Calu3 (cell line): Measurements from ENCODE around the gene ZNF611. TPM values are rescaled to one million over a fixed set of nuclear protein-coding genes. Genes with fewer than 3 reads are reported as not detected.
"Not testable (repeated sequence)": the region's sequence is repeated elsewhere in the genome, so short reads cannot be mapped to it uniquely, and the experiment has no call there.

Experiments used
- BruUV-seq: library from RNA; stranded (reverse); fragments of 400-500 nt; replicated peaks from 2 replicates; lab custom pipeline; 2021; lab: Mats Ljungman, UMichigan
- CTCF ChIA-PET: fragments of 300-600 bp; sonication (Branson Sonifier 250); formaldehyde crosslinking; loops from one replicate; lab custom pipeline; 2022; ENCODE audit warnings: antibody characterized with exemption; lab: Charles Lee
- DNase-seq: peaks from one replicate; pipeline ENCODE4 v3.0.0; 2022
- H3K27ac Mint-ChIP-seq: one replicate; pipeline ENCODE4 v1.8.0; 2022; ENCODE audit warnings: mixed read lengths; ENCODE audit not compliant: unreplicated experiment
- H3K27me3 Mint-ChIP-seq: one replicate; pipeline ENCODE4 v1.8.0; 2022; ENCODE audit warnings: mixed read lengths; ENCODE audit not compliant: unreplicated experiment
- H3K36me3 Mint-ChIP-seq: one replicate; pipeline ENCODE4 v1.8.0; 2022; ENCODE audit warnings: mild to moderate bottlenecking, moderate library complexity, mixed read lengths; ENCODE audit not compliant: insufficient read depth, unreplicated experiment
- H3K4me1 Mint-ChIP-seq: one replicate; pipeline ENCODE4 v1.8.0; 2022; ENCODE audit warnings: mild to moderate bottlenecking, low read depth, mixed read lengths; ENCODE audit not compliant: unreplicated experiment
- H3K4me3 Mint-ChIP-seq: one replicate; pipeline ENCODE4 v1.8.0; 2022; ENCODE audit warnings: mild to moderate bottlenecking, low read depth, moderate library complexity, mixed read lengths; ENCODE audit not compliant: unreplicated experiment
- H3K9me3 Mint-ChIP-seq: one replicate; pipeline ENCODE4 v1.8.0; 2022; ENCODE audit warnings: low read depth, mixed read lengths; ENCODE audit not compliant: unreplicated experiment
- intact Hi-C: fragments of 100-400 bp; cut with micrococcal nuclease; formaldehyde crosslinking; loops from one replicate; pipeline ENCODE4 v1.10.0; 2022; ENCODE audit not compliant: unreplicated experiment
- total RNA-seq: library from RNA; stranded (reverse); gene quantifications from 2 replicates; pipeline ENCODE4 v1.2.3, GENCODE V29; 2022
- TF ChIP-seq, protein P1 (sequence below): fragments of 200-600 bp; IDR thresholded peaks from one replicate; pipeline ENCODE4 v1.8.0; 2022; ENCODE audit warnings: antibody characterized with exemption; ENCODE audit not compliant: unreplicated experiment

The ZNF611 gene
- total RNA-seq, 1 experiment from 2014 or later = 19.8 TPM

DNA sequence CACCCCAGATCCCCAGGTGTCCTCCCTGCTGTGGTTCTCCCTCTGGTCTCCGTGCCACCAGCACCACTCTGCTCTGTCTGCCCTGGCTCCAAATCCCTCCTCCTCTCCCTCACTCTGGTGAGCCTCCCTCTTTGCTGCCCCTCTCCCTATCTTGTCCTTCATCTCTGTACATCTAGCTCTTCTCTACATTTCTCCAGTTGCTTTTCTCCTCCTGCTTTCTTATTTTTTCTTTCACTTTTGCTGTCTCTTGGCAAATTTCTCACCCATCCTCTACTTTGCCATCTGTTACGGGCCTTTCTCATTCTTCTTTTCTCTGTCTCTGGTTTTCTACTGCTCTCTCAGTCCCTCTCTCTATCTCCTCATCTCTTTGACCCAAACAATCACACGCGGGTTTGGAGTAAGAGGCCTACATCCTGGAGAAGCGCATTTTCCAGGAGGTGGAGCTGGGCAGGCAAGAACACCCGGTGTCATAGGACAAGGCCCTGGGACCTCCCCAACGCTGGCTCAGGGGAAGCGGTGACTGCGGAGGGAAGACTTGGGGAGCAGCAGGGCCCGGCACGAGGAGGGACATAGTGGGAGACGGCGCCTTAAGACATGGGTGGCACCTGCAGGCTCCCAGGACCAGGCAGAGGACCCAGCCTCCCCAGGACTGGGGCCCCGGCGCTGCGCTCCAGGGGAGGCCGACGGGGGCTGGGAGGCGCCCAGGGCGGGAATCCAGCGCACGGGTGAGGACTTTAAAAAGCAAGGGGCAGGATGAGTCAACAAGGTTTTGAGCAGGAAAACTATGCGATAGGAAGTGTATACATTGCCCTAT lies 9.9 kb downstream of the ZNF611 start:
- no peak for DNase-seq
- intact Hi-C loops = no loop called here
- Mint-ChIP-seq H3K27me3 (no peaks in the 10 kb centered on the region), H3K36me3 (peaks cover 11% of the 10 kb centered on the region), H3K27ac (no peak overlapping the region), H3K4me1 (no peaks in the 10 kb centered on the region), H3K9me3 (peaks cover 15% of the 10 kb centered on the region), H3K4me3 (no peak overlapping the region)
- CTCF ChIA-PET = interaction anchor here (0.5 kb wide), 1 partner anchor 212 kb away, joined by 3 read pairs; no protein-coding TSS in a partner anchor
- TF ChIP-seq, protein P1, sequence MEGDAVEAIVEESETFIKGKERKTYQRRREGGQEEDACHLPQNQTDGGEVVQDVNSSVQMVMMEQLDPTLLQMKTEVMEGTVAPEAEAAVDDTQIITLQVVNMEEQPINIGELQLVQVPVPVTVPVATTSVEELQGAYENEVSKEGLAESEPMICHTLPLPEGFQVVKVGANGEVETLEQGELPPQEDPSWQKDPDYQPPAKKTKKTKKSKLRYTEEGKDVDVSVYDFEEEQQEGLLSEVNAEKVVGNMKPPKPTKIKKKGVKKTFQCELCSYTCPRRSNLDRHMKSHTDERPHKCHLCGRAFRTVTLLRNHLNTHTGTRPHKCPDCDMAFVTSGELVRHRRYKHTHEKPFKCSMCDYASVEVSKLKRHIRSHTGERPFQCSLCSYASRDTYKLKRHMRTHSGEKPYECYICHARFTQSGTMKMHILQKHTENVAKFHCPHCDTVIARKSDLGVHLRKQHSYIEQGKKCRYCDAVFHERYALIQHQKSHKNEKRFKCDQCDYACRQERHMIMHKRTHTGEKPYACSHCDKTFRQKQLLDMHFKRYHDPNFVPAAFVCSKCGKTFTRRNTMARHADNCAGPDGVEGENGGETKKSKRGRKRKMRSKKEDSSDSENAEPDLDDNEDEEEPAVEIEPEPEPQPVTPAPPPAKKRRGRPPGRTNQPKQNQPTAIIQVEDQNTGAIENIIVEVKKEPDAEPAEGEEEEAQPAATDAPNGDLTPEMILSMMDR = no peak
- BruUV-seq = no TSS peak

DNA sequence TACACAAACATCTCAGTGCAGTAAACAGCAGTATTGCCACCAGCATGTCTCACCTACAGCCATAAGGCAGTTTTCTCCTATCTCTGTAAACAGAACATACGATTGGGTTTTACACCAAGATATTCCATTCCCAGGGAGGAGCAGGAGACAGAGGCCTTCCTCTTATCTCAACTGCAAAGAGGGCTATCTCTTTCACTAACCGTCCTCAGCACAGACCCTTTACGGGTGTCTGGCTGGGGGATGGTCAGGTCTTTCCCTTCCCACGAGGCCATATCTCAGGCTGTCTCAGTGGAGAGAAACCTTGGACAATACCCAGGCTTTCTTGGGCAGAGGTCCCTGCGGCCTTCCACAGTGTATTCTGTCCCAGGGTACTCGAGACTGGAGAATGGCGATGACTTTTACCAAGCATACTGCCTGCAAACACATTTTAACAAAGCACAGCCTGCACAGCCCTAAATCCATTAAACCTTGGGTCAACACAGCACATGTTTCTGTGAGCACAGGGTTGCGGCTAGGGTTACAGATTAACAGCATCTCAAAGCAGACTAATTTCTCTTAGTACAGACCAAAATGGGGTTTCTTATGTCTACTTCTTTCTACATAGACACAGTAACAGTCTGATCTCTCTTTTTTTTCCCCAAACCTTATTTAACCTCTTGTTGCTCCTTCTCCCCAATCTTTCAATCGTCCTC lies 10.8 kb downstream of the ZNF611 start:
- H3K27ac Mint-ChIP-seq, H3K4me3 Mint-ChIP-seq, CTCF ChIA-PET, H3K4me1 Mint-ChIP-seq, DNase-seq, H3K27me3 Mint-ChIP-seq, BruUV-seq, intact Hi-C loops: not testable (repeated sequence)
- H3K36me3 Mint-ChIP-seq = peaks cover 11% of the 10 kb centered on the region
- H3K9me3 Mint-ChIP-seq = peaks cover 19% of the 10 kb centered on the region

DNA sequence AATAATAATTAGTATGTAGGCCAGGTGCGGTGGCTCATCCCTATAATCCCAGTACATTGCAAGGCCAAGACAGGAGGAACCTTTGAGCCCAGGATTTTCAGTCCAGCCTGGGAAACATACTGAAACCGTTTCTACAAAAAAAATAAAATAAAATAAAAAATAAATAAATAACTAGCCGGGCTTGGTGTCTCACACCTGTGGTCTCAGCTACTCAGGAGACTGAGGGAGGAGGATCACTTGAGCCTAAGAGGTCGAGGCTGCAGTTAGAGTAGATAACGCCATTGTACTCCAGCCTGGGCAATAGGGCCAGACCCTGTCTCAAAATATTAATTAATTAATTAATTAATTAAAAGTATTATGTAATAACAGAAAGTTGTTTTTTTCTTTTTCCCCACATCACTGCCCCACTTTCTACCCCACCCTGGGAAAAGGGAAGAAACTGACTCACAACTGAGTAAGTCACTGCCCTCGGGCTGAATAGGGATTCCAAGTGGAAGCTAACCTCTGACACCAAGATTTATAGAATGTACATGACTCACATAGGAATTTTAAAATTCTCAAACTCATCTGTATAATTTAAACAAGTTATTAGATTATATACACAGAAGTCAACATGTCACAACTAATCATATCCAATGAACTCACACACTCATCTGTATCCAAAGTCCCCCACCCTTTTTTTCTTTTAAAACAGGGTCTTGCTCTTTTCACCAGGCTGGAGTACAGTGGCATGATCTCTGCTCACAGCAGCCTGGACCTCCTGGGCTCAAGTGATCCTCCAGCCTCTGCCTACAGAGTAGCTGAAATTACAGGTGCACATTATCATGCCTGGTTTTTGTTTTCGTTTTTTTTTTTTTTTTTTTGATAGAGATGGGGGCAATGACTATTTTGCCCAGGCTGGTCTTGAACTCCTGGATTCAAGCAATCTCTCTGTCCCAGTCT lies 12.5 kb downstream of the ZNF611 start:
- H3K4me3 Mint-ChIP-seq = no peak overlapping the region
- peaks cover 21% of the 10 kb centered on the region for H3K9me3 Mint-ChIP-seq
- no peaks in the 10 kb centered on the region for H3K27me3 Mint-ChIP-seq
- H3K36me3 Mint-ChIP-seq = peaks cover 14% of the 10 kb centered on the region
- TF ChIP-seq, protein P1 = no peak
- BruUV-seq = no TSS peak
- CTCF ChIA-PET = interaction anchor here (0.7 kb wide), 1 partner anchor 56 kb away, joined by 4 read pairs; no protein-coding TSS in a partner anchor
- intact Hi-C loops = no loop called here
- DNase-seq = no peak
- no peak overlapping the region for H3K27ac Mint-ChIP-seq
- H3K4me1 Mint-ChIP-seq = no peaks in the 10 kb centered on the region

DNA sequence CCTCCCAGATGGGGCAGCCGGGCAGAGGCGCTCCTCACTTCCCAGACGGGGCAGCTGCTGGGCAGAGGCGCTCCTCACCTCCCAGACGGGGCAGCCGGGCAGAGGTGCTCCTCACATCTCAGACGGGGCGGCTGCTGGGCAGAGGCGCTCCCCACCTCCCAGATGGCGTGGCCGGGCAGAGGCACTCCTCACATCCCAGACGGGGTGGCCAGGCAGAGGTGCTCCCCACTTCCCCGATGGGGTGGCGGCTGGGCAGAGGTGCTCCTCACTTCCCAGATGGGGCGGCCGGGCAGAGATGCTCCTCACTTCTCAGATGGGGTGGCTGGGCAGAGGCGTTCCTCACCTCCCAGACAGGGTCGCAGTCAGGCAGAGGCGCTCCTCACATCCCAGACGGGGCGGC lies 14.3 kb downstream of the ZNF611 start:
- H3K4me1 Mint-ChIP-seq = not testable (repeated sequence)

DNA sequence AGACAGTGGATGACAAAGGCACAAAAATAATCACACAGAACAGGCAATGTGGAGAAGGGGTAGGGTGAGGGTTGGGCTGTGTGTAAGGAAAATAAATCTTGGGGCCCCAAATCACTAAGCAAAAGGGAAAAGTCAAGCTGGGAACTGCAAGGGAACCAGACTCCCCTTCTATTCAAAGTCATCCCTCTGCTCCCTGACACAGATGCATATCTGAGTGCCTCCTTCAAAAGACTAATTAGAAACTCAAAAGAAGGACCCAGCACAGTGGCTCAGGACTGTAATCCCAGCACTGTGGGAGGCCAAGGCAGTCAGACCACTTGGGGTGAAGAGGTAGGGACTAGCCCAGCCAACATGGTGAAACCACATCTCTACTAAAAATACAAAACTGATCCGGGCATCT lies 18.3 kb downstream of the ZNF611 start:
- Mint-ChIP-seq H3K9me3 (peaks cover 22% of the 10 kb centered on the region), H3K4me3 (no peak overlapping the region), H3K27me3 (no peaks in the 10 kb centered on the region), H3K36me3 (peaks cover 14% of the 10 kb centered on the region), H3K4me1 (no peaks in the 10 kb centered on the region), H3K27ac (no peak overlapping the region)
- TF ChIP-seq, protein P1 = no peak
- CTCF ChIA-PET = no interaction called here
- DNase-seq = no peak
- BruUV-seq = no TSS peak
- intact Hi-C loops = no loop called here

More for the DNA sequence above, 14.3 kb downstream of the ZNF611 start:
- CTCF ChIA-PET, DNase-seq, intact Hi-C loops, BruUV-seq, H3K27me3 Mint-ChIP-seq, H3K4me3 Mint-ChIP-seq, H3K27ac Mint-ChIP-seq: not testable (repeated sequence)
- peaks cover 25% of the 10 kb centered on the region for H3K9me3 Mint-ChIP-seq
- peaks cover 14% of the 10 kb centered on the region for H3K36me3 Mint-ChIP-seq

DNA sequence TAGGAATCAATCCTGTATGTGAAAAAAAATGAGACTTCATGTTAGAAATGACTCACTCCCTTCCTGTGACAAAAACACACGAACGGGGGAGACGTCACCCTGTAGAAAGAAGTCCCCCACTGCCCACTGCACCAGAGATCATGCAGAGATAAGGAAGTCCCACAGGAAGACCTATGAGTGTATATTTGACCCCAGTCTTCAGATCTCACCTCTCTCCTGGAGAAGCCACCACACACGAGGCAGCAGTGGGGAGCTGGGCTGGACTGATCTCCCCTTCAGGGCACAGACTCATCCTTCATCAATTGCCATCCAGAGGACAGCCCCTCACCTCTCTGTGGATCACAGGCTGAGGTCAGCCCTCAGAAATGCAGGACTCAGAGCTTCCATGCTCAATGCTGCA lies 18.9 kb downstream of the ZNF611 start:
- H3K4me1 Mint-ChIP-seq, H3K4me3 Mint-ChIP-seq, BruUV-seq, CTCF ChIA-PET, intact Hi-C loops, DNase-seq, H3K27me3 Mint-ChIP-seq, H3K27ac Mint-ChIP-seq: not testable (repeated sequence)
- Mint-ChIP-seq H3K9me3 (peaks cover 26% of the 10 kb centered on the region), H3K36me3 (peaks cover 19% of the 10 kb centered on the region)
